HUES48 (cell line): Measurements from ENCODE around the gene SLC30A2.

ENCODE experiments used
- H3K27ac ChIP-seq: one replicate; pipeline ENCODE4 v1.7.0; 2013; ENCODE audit warnings: low read depth, low read length, inconsistent platforms
- H3K27me3 ChIP-seq: 2 replicates; pipeline ENCODE4 v1.6.1; 2013; ENCODE audit warnings: mild to moderate bottlenecking, low read length; ENCODE audit not compliant: control insufficient read depth, insufficient read depth
- H3K36me3 ChIP-seq: 2 replicates; pipeline ENCODE4 v1.6.1; 2013; ENCODE audit warnings: low read length; ENCODE audit not compliant: control insufficient read depth, insufficient read depth
- H3K4me1 ChIP-seq: 2 replicates; pipeline ENCODE4 v1.6.1; 2013; ENCODE audit warnings: mild to moderate bottlenecking, low read length; ENCODE audit not compliant: control insufficient read depth, insufficient read depth
- H3K4me3 ChIP-seq: 2 replicates; pipeline ENCODE4 v1.5.1; 2013; ENCODE audit warnings: mild to moderate bottlenecking, low read depth, low read length
- H3K9ac ChIP-seq: 2 replicates; pipeline ENCODE4 v1.6.1; 2013; ENCODE audit warnings: mild to moderate bottlenecking, low read depth, low read length, moderate library complexity
- H3K9me3 ChIP-seq: 2 replicates; pipeline ENCODE4 v1.6.1; 2013; ENCODE audit warnings: low read length; ENCODE audit not compliant: control insufficient read depth, insufficient read depth

SLC30A2 gene

GRCh38 chr1:26020330-26020768, 25.6 kb downstream of the SLC30A2 start:
- H3K4me3 ChIP-seq: no peak overlapping the region
- H3K4me1 ChIP-seq: peaks cover 9% of the 10 kb centered on the region
- H3K9me3 ChIP-seq: no peaks in the 10 kb centered on the region
- no peaks in the 10 kb centered on the region for H3K36me3 ChIP-seq
- H3K9ac ChIP-seq: no peak overlapping the region
- no peak overlapping the region for H3K27ac ChIP-seq
- H3K27me3 ChIP-seq: no peaks in the 10 kb centered on the region

- Histone ChIP-seq H3K27ac (no peak overlapping the region), H3K4me3 (no peak overlapping the region), H3K27me3 (no peaks in the 10 kb centered on the region), H3K9me3 (no peaks in the 10 kb centered on the region), H3K36me3 (no peaks in the 10 kb centered on the region), H3K4me1 (peaks cover 9% of the 10 kb centered on the region), H3K9ac (no peak overlapping the region)
These were observed 26.1 kb downstream of the SLC30A2 start for GRCh38 chr1:26019641-26020315.

GRCh38 chr1:26017606-26018005, 28.3 kb downstream of the SLC30A2 start:
- H3K36me3 ChIP-seq: no peaks in the 10 kb centered on the region
- H3K4me3 ChIP-seq: no peak overlapping the region
- no peak overlapping the region for H3K27ac ChIP-seq
- H3K27me3 ChIP-seq: no peaks in the 10 kb centered on the region
- no peak overlapping the region for H3K9ac ChIP-seq
- no peaks in the 10 kb centered on the region for H3K9me3 ChIP-seq
- peaks cover 9% of the 10 kb centered on the region for H3K4me1 ChIP-seq

GRCh38 chr1:26016953-26017545, 28.9 kb downstream of the SLC30A2 start:
- Histone ChIP-seq H3K27me3 (no peaks in the 10 kb centered on the region), H3K4me3 (no peak overlapping the region), H3K27ac (no peak overlapping the region), H3K36me3 (no peaks in the 10 kb centered on the region), H3K9me3 (no peaks in the 10 kb centered on the region), H3K9ac (no peak overlapping the region), H3K4me1 (peaks cover 10% of the 10 kb centered on the region)

- Histone ChIP-seq H3K4me1 (peaks cover 5% of the 10 kb centered on the region), H3K9ac (no peak overlapping the region), H3K27ac (no peak overlapping the region)
These were observed 29.5 kb downstream of the SLC30A2 start for GRCh38 chr1:26016258-26016952.

GRCh38 chr1:26015358-26015757, 30.6 kb downstream of the SLC30A2 start:
- H3K9me3 ChIP-seq: no peaks in the 10 kb centered on the region
- no peaks in the 10 kb centered on the region for H3K36me3 ChIP-seq
- H3K27ac ChIP-seq: no peak overlapping the region
- no peak overlapping the region for H3K9ac ChIP-seq
- peaks cover 8% of the 10 kb centered on the region; the same call in 1 of the 2 replicates for H3K4me1 ChIP-seq
- no peaks in the 10 kb centered on the region for H3K27me3 ChIP-seq
- H3K4me3 ChIP-seq: no peak overlapping the region

More at GRCh38 chr1:26016258-26016952, 29.5 kb downstream of the SLC30A2 start:
- Histone ChIP-seq H3K4me3 (no peak overlapping the region), H3K36me3 (no peaks in the 10 kb centered on the region), H3K9me3 (no peaks in the 10 kb centered on the region), H3K27me3 (no peaks in the 10 kb centered on the region)

- no peak overlapping the region for H3K9ac ChIP-seq
- no peaks in the 10 kb centered on the region for H3K36me3 ChIP-seq
- H3K9me3 ChIP-seq: no peaks in the 10 kb centered on the region
- H3K4me3 ChIP-seq: no peak overlapping the region
- no peaks in the 10 kb centered on the region for H3K27me3 ChIP-seq
- peaks cover 8% of the 10 kb centered on the region; the same call in 1 of the 2 replicates for H3K4me1 ChIP-seq
- H3K27ac ChIP-seq: no peak overlapping the region
These were observed 31.7 kb downstream of the SLC30A2 start for GRCh38 chr1:26014179-26014578.

- no peak overlapping the region for H3K4me3 ChIP-seq
- H3K9ac ChIP-seq: no peak overlapping the region
- no peak overlapping the region for H3K27ac ChIP-seq
- peaks cover 8% of the 10 kb centered on the region; the same call in 1 of the 2 replicates for H3K4me1 ChIP-seq
- no peaks in the 10 kb centered on the region for H3K27me3 ChIP-seq
- no peaks in the 10 kb centered on the region for H3K36me3 ChIP-seq
- H3K9me3 ChIP-seq: no peaks in the 10 kb centered on the region
These were observed 33.1 kb downstream of the SLC30A2 start for GRCh38 chr1:26012864-26013263.

- peaks cover 8% of the 10 kb centered on the region; the same call in 1 of the 2 replicates for H3K4me1 ChIP-seq
- no peak overlapping the region for H3K4me3 ChIP-seq
- H3K9ac ChIP-seq: no peak overlapping the region
- H3K9me3 ChIP-seq: no peaks in the 10 kb centered on the region
- no peaks in the 10 kb centered on the region for H3K36me3 ChIP-seq
- H3K27ac ChIP-seq: no peak overlapping the region
- no peaks in the 10 kb centered on the region for H3K27me3 ChIP-seq
These were observed 35.1 kb downstream of the SLC30A2 start for GRCh38 chr1:26010825-26011224.

GRCh38 chr1:26009796-26010447, 36.0 kb downstream of the SLC30A2 start:
- Histone ChIP-seq H3K27me3 (no peaks in the 10 kb centered on the region), H3K9ac (no peak overlapping the region), H3K36me3 (no peaks in the 10 kb centered on the region), H3K27ac (no peak overlapping the region), H3K4me1 (peaks cover 8% of the 10 kb centered on the region; the same call in 1 of the 2 replicates), H3K9me3 (no peaks in the 10 kb centered on the region), H3K4me3 (no peak overlapping the region)
